Heart left ventricle (tissue), 16 donors: ENCODE data around the gene PALLD. TPM values are rescaled to one million over a fixed set of nuclear protein-coding genes. Genes with fewer than 3 reads are reported as not detected.

Source experiments
- ATAC-seq, 4 donors: fragments of 200-7000 bp; cut with Tn5 transposase; one replicate each; pipeline ENCODE4 v1.9.1; 2020 to 2022; ENCODE audit warnings: moderate library complexity in 4 of 4, mild to moderate bottlenecking in 3 of 4, moderate number of reproducible peaks in 1 of 4
- DNase-seq, 5 donors: peaks; one replicate each; pipeline ENCODE4 v3.0.0-alpha.2; 2020
- H3K27ac ChIP-seq, 12 donors: fragments of 200-600 bp; sonication (generic) in 4 of 12; one replicate each; pipeline versions ENCODE4 v1.5.0 to v1.8.0; 2016 to 2022; ENCODE audit warnings: mild to moderate bottlenecking in 2 of 12
- H3K27me3 ChIP-seq, 9 donors: fragments of 200-600 bp; sonication (generic) in 2 of 9; one replicate each; pipeline versions ENCODE4 v1.5.1 to v1.8.0; 2016 to 2022; ENCODE audit warnings: mild to moderate bottlenecking in 3 of 9
- H3K36me3 ChIP-seq, 9 donors: fragments of 200-600 bp; sonication (generic) in 2 of 9; one replicate each; pipeline versions ENCODE4 v1.5.0 to v1.8.0; 2018 to 2022; ENCODE audit warnings: mild to moderate bottlenecking in 2 of 9
- H3K4me1 ChIP-seq, 12 donors: fragments of 200-600 bp; sonication (generic) in 4 of 12; one replicate each; pipeline versions ENCODE4 v1.5.0 to v1.8.0; 2016 to 2022; ENCODE audit warnings: mild to moderate bottlenecking in 3 of 12
- H3K4me3 ChIP-seq, 12 donors: fragments of 200-600 bp; sonication (generic) in 4 of 12; one replicate each; pipeline versions ENCODE4 v1.5.0 to v1.8.0; 2017 to 2022; ENCODE audit warnings: mild to moderate bottlenecking in 9 of 12, moderate library complexity in 4 of 12
- H3K9me3 ChIP-seq, 12 donors: fragments of 200-600 bp; sonication (generic) in 4 of 12; one replicate each; pipeline versions ENCODE4 v1.5.0 to v1.8.0; 2016 to 2022; ENCODE audit warnings: mild to moderate bottlenecking in 1 of 12
- POLR2A ChIP-seq, 2 donors: fragments of 450-650 bp; IDR thresholded peaks; one replicate each; pipeline ENCODE4 v1.6.1; 2017; ENCODE audit warnings: antibody characterized with exemption in 2 of 2, mild to moderate bottlenecking in 2 of 2, moderate library complexity in 2 of 2
- WGBS, 4 donors: extraction: QIAGEN DNeasy Blood & Tissue Kit in 2 of 4; methylation state at CpG; one replicate each; pipeline versions ENCODE4 v1.1.5 to v1.1.7; 2013 to 2018; 5-methylcytosine and 5-hydroxymethylcytosine counted together
- intact Hi-C, 10 donors: fragments of 100-400 bp; cut with DNase I; formaldehyde crosslinking; loops; one replicate each; pipeline versions ENCODE4 v1.11.1 to v1.14.2; 2022
- polyA plus RNA-seq, 2 donors: library from polyadenylated mRNA; stranded (reverse); fragments of 200-250 nt; gene quantifications; one replicate each; pipeline ENCODE4 v1.2.3, GENCODE V29; 2013
- total RNA-seq, 9 donors: library from RNA; depleted of rRNA in 2 of 9; stranded (reverse); fragments of >200 nt in 2 of 9; fragmentation: NEBNext Ultra II Directional in 3 of 9; extraction: Animal tissue kit (Norgen Biotek cat#: 25700) in 3 of 9; gene quantifications; one replicate each; pipeline versions ENCODE4 v1.1.0 to v1.2.4, GENCODE V29; 2016 to 2023
- TF ChIP-seq, protein P1 (sequence below), 12 donors: fragments of 200-600 bp; sonication (generic) in 4 of 12; IDR thresholded peaks; one replicate each; pipeline versions ENCODE4 v1.5.0 to v1.8.0; 2018 to 2022; ENCODE audit warnings: antibody characterized with exemption in 12 of 12, mild to moderate bottlenecking in 5 of 12
- donor health status: ischemic (EF 13 %, LVEDD 7.1; RV severe dilation, severe dysfunction).
- donor health status: healthy with polysubstance abuse.
- donor health status: DM: no; HTN: yes; CAD: no.
- donor health status: DM: no; HTN: no; CAD: no.
- donor health status: ischemic (EF 25% LVEDD 6.9; RV normal size, moderate dysfunction).
- donor health status: ischemic (EF 25% LVEDD 5.7; RV mildly dilated, moderate dysfunction).
- donor health status: healthy.
- donor health status: DM: yes; HTN: yes; CAD: no.
- donor health status: ischemic (EF 35%, LVEDD 5.7; RV mildly dilated, moderate dysfunction).
- donor health status: nonischemic (EF 11% LVEDD 7.7; RV severe dilation, severe dysfunction).
- donor health status: DM: yes; HTN: yes; CAD: no.
- donor health status: PGD.
- donor health status: ischemic (EF 29% LVEDD 5.4; RV normal size, mild dysfunction).
- donor health status: nonischemic (EF 23%, LVEDD 6.1; RV moderate dilation, normal function).

The PALLD gene
- total and polyA plus RNA-seq, 11 donors, result 193 to 1,428 (median 1,015) TPM

DNA sequence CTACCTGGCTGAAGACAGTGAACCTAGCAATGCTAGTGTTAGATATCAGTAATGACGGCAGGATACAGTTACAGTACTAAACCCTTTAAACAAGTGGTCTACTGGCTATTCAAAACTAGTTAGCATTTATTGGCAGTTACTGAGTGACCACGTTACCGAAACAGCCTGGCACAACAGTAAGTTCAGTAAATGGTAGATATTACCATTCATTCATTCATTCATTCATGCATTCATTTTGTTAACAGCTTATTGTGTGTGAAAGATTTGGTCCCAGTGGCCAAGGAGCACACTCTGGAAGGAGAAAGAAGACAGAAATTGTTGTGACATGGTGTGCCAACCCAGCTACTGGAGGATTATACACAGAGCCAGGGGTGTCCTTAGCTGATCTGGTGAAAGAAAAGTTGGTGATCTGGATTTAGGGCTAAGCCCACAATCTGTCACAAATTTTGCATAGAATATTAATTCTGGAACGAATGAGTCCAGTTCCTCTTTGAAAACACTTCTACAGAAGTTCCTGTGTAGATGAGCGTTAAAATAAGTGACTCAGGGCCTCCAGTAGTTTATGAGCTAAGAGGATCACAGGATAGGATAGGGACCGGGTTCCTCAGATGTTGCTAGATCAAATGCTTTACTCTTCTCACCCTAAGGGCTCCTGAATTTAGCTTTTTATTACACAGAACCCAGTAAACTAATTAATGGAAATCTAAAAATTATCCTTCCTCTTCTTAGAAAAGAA lies 334.1 kb downstream of the PALLD start:
- Histone ChIP-seq H3K27me3 (peaks cover 0 to 16% (median 0%) of the 10 kb centered on the region in 9 donors), H3K4me1 (peaks cover 0 to 42% (median 30%) of the 10 kb centered on the region in 12 donors), H3K4me3 (peak overlapping the region in 9 of 12 donors; percentile 61 to 95 (median 75)), H3K9me3 (no peaks in the 10 kb centered on the region), H3K36me3 (no peaks in the 10 kb centered on the region), H3K27ac (peak overlapping the region; percentile 80 to 97 (median 87))
- ATAC-seq (no peak), DNase-seq (no peak)
- intact Hi-C loops, result loop anchor here in 8 of 10 donors (2.0 to 10.0 kb wide), 8 partner anchors 14 to 246 kb away; no protein-coding TSS in a partner anchor
- 60 to 67% (median 65%) methylated on average over 6 of the region's 6 CpGs for WGBS, 4 donors
- TF ChIP-seq, protein P1, sequence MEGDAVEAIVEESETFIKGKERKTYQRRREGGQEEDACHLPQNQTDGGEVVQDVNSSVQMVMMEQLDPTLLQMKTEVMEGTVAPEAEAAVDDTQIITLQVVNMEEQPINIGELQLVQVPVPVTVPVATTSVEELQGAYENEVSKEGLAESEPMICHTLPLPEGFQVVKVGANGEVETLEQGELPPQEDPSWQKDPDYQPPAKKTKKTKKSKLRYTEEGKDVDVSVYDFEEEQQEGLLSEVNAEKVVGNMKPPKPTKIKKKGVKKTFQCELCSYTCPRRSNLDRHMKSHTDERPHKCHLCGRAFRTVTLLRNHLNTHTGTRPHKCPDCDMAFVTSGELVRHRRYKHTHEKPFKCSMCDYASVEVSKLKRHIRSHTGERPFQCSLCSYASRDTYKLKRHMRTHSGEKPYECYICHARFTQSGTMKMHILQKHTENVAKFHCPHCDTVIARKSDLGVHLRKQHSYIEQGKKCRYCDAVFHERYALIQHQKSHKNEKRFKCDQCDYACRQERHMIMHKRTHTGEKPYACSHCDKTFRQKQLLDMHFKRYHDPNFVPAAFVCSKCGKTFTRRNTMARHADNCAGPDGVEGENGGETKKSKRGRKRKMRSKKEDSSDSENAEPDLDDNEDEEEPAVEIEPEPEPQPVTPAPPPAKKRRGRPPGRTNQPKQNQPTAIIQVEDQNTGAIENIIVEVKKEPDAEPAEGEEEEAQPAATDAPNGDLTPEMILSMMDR (IDR thresholded peaks at IDR 0.05), result no peak
- TF ChIP-seq POLR2A (IDR thresholded peaks at IDR 0.05), result no peak

DNA sequence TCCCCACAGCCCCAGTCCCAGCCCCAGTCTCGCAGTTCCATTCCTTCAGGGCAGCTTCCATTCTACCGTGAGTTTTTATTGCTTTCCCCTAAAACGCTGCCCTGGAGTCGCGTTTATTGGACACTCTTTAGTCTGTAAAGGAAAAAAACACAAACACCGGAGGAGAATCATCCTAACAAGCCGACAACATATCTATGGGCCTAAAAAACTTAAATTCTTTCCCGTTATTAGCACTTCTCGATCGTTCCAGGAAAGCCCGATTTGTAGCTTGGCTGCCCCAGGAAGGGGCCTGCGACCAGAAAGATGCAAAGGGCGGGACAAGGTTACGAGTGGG lies 334.7 kb downstream of the PALLD start:
- Histone ChIP-seq H3K27ac (peak overlapping the region; percentile 80 to 97 (median 87)), H3K36me3 (no peaks in the 10 kb centered on the region), H3K4me3 (peak overlapping the region; percentile 61 to 95 (median 74)), H3K4me1 (peaks cover 0 to 48% (median 33%) of the 10 kb centered on the region in 12 donors), H3K27me3 (peaks cover 0 to 16% (median 0%) of the 10 kb centered on the region in 9 donors), H3K9me3 (no peaks in the 10 kb centered on the region)
- TF ChIP-seq POLR2A (IDR thresholded peaks at IDR 0.05), result no peak
- TF ChIP-seq, protein P1 (IDR thresholded peaks at IDR 0.05), result no peak
- intact Hi-C loops, result loop anchor here in 8 of 10 donors (2.0 to 10.0 kb wide), 8 partner anchors 15 to 247 kb away; no protein-coding TSS in a partner anchor
- DNase-seq, result no peak
- no peak for ATAC-seq
- 5 to 7% (median 5%) methylated on average over 10 to 14 of the region's 14 CpGs for WGBS, 4 donors

DNA sequence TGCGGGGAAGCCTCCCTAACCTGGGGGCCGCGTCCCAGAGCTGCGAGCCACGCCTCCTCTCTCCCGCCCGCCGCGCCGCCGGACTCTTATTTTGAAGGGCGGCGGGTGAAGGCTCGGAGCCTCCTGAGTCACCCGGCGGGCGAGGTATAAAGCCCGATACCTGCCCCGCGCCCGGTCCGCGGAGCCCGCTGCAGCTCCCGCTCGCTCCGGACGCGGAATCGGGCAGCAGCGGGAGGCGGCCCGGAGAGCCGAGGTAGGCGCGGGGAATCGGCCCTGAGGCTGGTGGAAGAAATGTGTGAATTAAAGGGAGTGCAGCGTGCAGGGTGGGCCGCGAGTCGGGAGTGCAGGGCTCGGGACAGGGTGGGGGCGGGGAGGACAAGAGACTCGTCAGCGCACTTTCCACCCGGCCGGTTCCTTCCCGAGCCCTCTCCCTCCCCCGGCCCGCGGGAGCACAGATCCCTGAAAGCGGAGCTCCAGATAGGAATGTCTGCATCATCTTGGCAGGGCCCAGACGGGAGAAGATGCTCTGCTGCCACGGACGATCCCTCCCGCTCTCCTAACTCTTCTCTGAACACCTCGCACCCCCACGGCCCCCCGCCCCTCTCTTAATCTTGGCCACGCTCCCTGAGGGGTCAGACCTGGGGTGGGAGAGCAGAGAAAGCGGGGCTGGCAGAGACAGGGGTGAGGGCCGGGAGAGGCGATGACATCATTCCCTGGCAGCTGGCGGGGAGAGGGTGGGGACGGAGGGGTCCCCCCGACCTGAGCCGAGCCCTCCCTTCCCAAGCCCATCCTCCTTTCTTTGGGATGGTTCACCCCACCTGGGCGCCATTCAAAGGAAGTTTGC lies 335.3 kb downstream of the PALLD start:
- H3K9me3 ChIP-seq, result no peaks in the 10 kb centered on the region
- 0 to 1% (median 1%) methylated on average over 51 to 68 of the region's 68 CpGs for WGBS, 4 donors
- no peaks in the 10 kb centered on the region for H3K36me3 ChIP-seq
- intact Hi-C loops, result loop anchor here in 8 of 10 donors (2.0 to 10.0 kb wide), 8 partner anchors 15 to 247 kb away; no protein-coding TSS in a partner anchor
- ATAC-seq (peak; percentile 56 to 89 (median 86)), DNase-seq (peak; percentile 78 to 90 (median 87))
- H3K27me3 ChIP-seq, result peaks cover 0 to 16% (median 0%) of the 10 kb centered on the region in 9 donors
- TF ChIP-seq POLR2A (IDR thresholded peaks at IDR 0.05), result peak; percentile 50 to 97
- TF ChIP-seq, protein P1 (IDR thresholded peaks at IDR 0.05), result peak in 1 of 12 donors; percentile 13
- H3K4me1 ChIP-seq, result peaks cover 0 to 54% (median 38%) of the 10 kb centered on the region in 12 donors
- peak overlapping the region; percentile 61 to 95 (median 74) for H3K4me3 ChIP-seq
- H3K27ac ChIP-seq, result peak overlapping the region; percentile 80 to 97 (median 87)
